C4-2B (cell line): Measurements from ENCODE around the gene RASGRF2.

Experiments
- ZFX ChIP-seq: fragments of 450-650 bp; IDR thresholded peaks from 2 replicates; pipeline ENCODE4 v1.6.1; 2017
- TF ChIP-seq, protein P1 (sequence below): fragments of 450-650 bp; conservative IDR thresholded peaks from 2 replicates; pipeline ENCODE4 v1.5.1; 2017; ENCODE audit warnings: mild to moderate bottlenecking

- TF ChIP-seq, protein P1, sequence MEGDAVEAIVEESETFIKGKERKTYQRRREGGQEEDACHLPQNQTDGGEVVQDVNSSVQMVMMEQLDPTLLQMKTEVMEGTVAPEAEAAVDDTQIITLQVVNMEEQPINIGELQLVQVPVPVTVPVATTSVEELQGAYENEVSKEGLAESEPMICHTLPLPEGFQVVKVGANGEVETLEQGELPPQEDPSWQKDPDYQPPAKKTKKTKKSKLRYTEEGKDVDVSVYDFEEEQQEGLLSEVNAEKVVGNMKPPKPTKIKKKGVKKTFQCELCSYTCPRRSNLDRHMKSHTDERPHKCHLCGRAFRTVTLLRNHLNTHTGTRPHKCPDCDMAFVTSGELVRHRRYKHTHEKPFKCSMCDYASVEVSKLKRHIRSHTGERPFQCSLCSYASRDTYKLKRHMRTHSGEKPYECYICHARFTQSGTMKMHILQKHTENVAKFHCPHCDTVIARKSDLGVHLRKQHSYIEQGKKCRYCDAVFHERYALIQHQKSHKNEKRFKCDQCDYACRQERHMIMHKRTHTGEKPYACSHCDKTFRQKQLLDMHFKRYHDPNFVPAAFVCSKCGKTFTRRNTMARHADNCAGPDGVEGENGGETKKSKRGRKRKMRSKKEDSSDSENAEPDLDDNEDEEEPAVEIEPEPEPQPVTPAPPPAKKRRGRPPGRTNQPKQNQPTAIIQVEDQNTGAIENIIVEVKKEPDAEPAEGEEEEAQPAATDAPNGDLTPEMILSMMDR: no peak
- no peak for TF ChIP-seq ZFX
Observed at GRCh38 chr5:81003811-81004386, 43.7 kb downstream of the RASGRF2 start.
